PC-3 (cell line): Measurements from ENCODE around the gene DNAJC6. TPM values are rescaled to one million over a fixed set of nuclear protein-coding genes. Genes with fewer than 3 reads are reported as not detected.
A peak's percentile ranks its signal among the peaks of the same experiment; 100 is the strongest.

ENCODE experiments used
- ATAC-seq: fragments of 200-7000 bp; cut with Tn5 transposase; 2 replicates; pipeline ENCODE4 v1.9.1; 2020; ENCODE audit warnings: mild to moderate bottlenecking, moderate library complexity
- BruUV-seq: library from RNA; stranded (reverse); fragments of 400-500 nt; replicated peaks from 2 replicates; lab custom pipeline; 2021; lab: Mats Ljungman, UMichigan
- CTCF ChIA-PET: fragments of 300-600 bp; sonication (Branson Sonifier 250); formaldehyde crosslinking; loops from one replicate; lab custom pipeline; 2022; ENCODE audit warnings: antibody characterized with exemption; lab: Charles Lee
- POLR2A ChIA-PET: fragments of 300-600 bp; sonication (Branson Sonifier 250); formaldehyde crosslinking; loops from one replicate; lab custom pipeline; 2022; ENCODE audit warnings: antibody characterized with exemption; ENCODE audit not compliant: unreplicated experiment; lab: Charles Lee
- DNase-seq: peaks from one replicate; pipeline ENCODE4 v3.0.0-alpha.2; 2015
- H2AFZ ChIP-seq: fragments of 300-600 bp; sonication (generic); 2 replicates; pipeline ENCODE4 v1.6.0; 2016; ENCODE audit warnings: antibody characterized with exemption, low read length
- H3F3A ChIP-seq: fragments of 300-600 bp; sonication (generic); one replicate; pipeline ENCODE4 v1.6.0; 2017; ENCODE audit warnings: antibody characterized with exemption, low read length, control low read depth, mild to moderate bottlenecking; ENCODE audit not compliant: unreplicated experiment
- H3K27ac ChIP-seq: fragments of 300-600 bp; sonication (generic); 2 replicates; pipeline ENCODE4 v1.5.1; 2016; ENCODE audit warnings: mild to moderate bottlenecking, low read length
- H3K27me3 ChIP-seq: fragments of 300-600 bp; sonication (generic); 2 replicates; pipeline ENCODE4 v1.6.1; 2016; ENCODE audit warnings: low read length, mixed read lengths
- H3K36me3 ChIP-seq: fragments of 300-600 bp; sonication (generic); 2 replicates; pipeline ENCODE4 v1.6.1; 2016; ENCODE audit warnings: low read depth, mixed run types, low read length, mixed read lengths
- H3K4me1 ChIP-seq: fragments of 300-600 bp; sonication (generic); 2 replicates; pipeline ENCODE4 v1.5.1; 2016; ENCODE audit warnings: low read length; ENCODE audit not compliant: insufficient read depth
- H3K4me2 ChIP-seq: fragments of 300-600 bp; sonication (generic); 2 replicates; pipeline ENCODE4 v1.6.0; 2016; ENCODE audit warnings: low read length
- H3K4me3 ChIP-seq: fragments of 300-600 bp; sonication (generic); 2 replicates; pipeline ENCODE4 v1.5.1; 2016; ENCODE audit warnings: mild to moderate bottlenecking, low read length, mixed read lengths
- H3K79me2 ChIP-seq: fragments of 300-600 bp; sonication (generic); 2 replicates; pipeline ENCODE4 v1.6.1; 2017; ENCODE audit warnings: low read length, mixed read lengths
- H3K9ac ChIP-seq: fragments of 300-600 bp; sonication (generic); 2 replicates; pipeline ENCODE4 v1.6.0; 2016; ENCODE audit warnings: mild to moderate bottlenecking, low read length
- H3K9me2 ChIP-seq: fragments of 300-600 bp; sonication (generic); replicated peaks from 2 replicates; pipeline ENCODE4 v1.6.1; 2016; ENCODE audit warnings: mixed run types, low read length, mixed read lengths
- H3K9me3 ChIP-seq: fragments of 300-600 bp; sonication (generic); 2 replicates; pipeline ENCODE4 v1.6.1; 2016; ENCODE audit warnings: low read length, mixed read lengths
- H4K20me1 ChIP-seq: fragments of 300-600 bp; sonication (generic); 2 replicates; pipeline ENCODE4 v1.6.1; 2016; ENCODE audit warnings: low read length, mixed read lengths
- EZH2 ChIP-seq: fragments of 300-600 bp; sonication (generic); IDR thresholded peaks from one replicate; pipeline ENCODE4 v1.6.1; 2017; ENCODE audit warnings: antibody characterized with exemption, mild to moderate bottlenecking, low read length; ENCODE audit not compliant: unreplicated experiment
- EZH2phosphoT487 ChIP-seq: fragments of 300-600 bp; sonication (generic); IDR thresholded peaks from 2 replicates; pipeline ENCODE4 v1.6.1; 2018; ENCODE audit warnings: mild to moderate bottlenecking, antibody characterized with exemption, low read length, borderline replicate concordance
- intact Hi-C: fragments of 100-400 bp; cut with micrococcal nuclease; formaldehyde crosslinking; loops from 2 replicates; pipeline ENCODE4 v1.9.0; 2023
- total RNA-seq: library from RNA; depleted of rRNA; stranded (reverse); fragments of >200 nt; gene quantifications from 2 replicates; pipeline ENCODE4 v1.2.3, GENCODE V29; 2014
- TF ChIP-seq, protein P1 (sequence below): fragments of 300-600 bp; sonication (generic); conservative IDR thresholded peaks from 2 replicates; pipeline ENCODE4 v1.5.1; 2017; ENCODE audit warnings: antibody characterized with exemption, low read depth, mild to moderate bottlenecking, low read length

DNAJC6 gene
- total RNA-seq, 1 experiment from 2014 or later: 3.0 TPM

GRCh38 chr1:65368403-65368802 is 59.1 kb downstream of the DNAJC6 start:
- BruUV-seq: no TSS peak
- DNase-seq (no peak), ATAC-seq (no peak)
- Histone ChIP-seq H2AFZ (no peak overlapping the region), H3K27me3 (no peaks in the 10 kb centered on the region), H3K4me2 (no peak overlapping the region), H3K9ac (no peak overlapping the region), H3K4me1 (peaks cover 6% of the 10 kb centered on the region), H3K4me3 (no peak overlapping the region), H4K20me1 (no peaks in the 10 kb centered on the region), H3K36me3 (no peaks in the 10 kb centered on the region), H3K27ac (no peak overlapping the region), H3F3A (no peaks in the 10 kb centered on the region), H3K9me2 (no peaks in the 10 kb centered on the region), H3K79me2 (no peaks in the 10 kb centered on the region), H3K9me3 (no peaks in the 10 kb centered on the region)
- TF ChIP-seq EZH2phosphoT487 (no peak), EZH2 (no peak)
- TF ChIP-seq, protein P1, sequence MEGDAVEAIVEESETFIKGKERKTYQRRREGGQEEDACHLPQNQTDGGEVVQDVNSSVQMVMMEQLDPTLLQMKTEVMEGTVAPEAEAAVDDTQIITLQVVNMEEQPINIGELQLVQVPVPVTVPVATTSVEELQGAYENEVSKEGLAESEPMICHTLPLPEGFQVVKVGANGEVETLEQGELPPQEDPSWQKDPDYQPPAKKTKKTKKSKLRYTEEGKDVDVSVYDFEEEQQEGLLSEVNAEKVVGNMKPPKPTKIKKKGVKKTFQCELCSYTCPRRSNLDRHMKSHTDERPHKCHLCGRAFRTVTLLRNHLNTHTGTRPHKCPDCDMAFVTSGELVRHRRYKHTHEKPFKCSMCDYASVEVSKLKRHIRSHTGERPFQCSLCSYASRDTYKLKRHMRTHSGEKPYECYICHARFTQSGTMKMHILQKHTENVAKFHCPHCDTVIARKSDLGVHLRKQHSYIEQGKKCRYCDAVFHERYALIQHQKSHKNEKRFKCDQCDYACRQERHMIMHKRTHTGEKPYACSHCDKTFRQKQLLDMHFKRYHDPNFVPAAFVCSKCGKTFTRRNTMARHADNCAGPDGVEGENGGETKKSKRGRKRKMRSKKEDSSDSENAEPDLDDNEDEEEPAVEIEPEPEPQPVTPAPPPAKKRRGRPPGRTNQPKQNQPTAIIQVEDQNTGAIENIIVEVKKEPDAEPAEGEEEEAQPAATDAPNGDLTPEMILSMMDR: no peak
- CTCF ChIA-PET: no interaction called here
- intact Hi-C loops: no loop called here
- POLR2A ChIA-PET: no interaction called here

- ChIA-PET CTCF (no interaction called here), POLR2A (no interaction called here)
- H3F3A ChIP-seq: no peaks in the 10 kb centered on the region
- no peak overlapping the region for H3K4me2 ChIP-seq
- no TSS peak for BruUV-seq
- H3K9me2 ChIP-seq: no peaks in the 10 kb centered on the region
- no peaks in the 10 kb centered on the region for H4K20me1 ChIP-seq
- DNase-seq: no peak
- peaks cover 6% of the 10 kb centered on the region for H3K4me1 ChIP-seq
- ATAC-seq: no peak
- intact Hi-C loops: no loop called here
- H3K9ac ChIP-seq: no peak overlapping the region
- H3K36me3 ChIP-seq: no peaks in the 10 kb centered on the region
- TF ChIP-seq, protein P1: no peak
- TF ChIP-seq EZH2phosphoT487: no peak
- TF ChIP-seq EZH2: no peak
- H3K79me2 ChIP-seq: no peaks in the 10 kb centered on the region
- H3K27ac ChIP-seq: no peak overlapping the region
- no peaks in the 10 kb centered on the region for H3K9me3 ChIP-seq
- H3K4me3 ChIP-seq: no peak overlapping the region
- H3K27me3 ChIP-seq: no peaks in the 10 kb centered on the region
- H2AFZ ChIP-seq: no peak overlapping the region
Observed at GRCh38 chr1:65371544-65371943, 62.2 kb downstream of the DNAJC6 start.

- 0 out of 2 replicates have a peak overlapping the region, but pooled peaks have one; percentile 4 for H3K4me2 ChIP-seq
Observed at GRCh38 chr1:65372557-65372956, 63.2 kb downstream of the DNAJC6 start.

More at GRCh38 chr1:65372557-65372956, 63.2 kb downstream of the DNAJC6 start:
- H3K9me3 ChIP-seq: no peaks in the 10 kb centered on the region
- TF ChIP-seq, protein P1: no peak
- TF ChIP-seq EZH2: no peak
- no peak for TF ChIP-seq EZH2phosphoT487
- no peak overlapping the region for H3K4me3 ChIP-seq
- peaks cover 6% of the 10 kb centered on the region for H3K4me1 ChIP-seq
- CTCF ChIA-PET: no interaction called here
- H3F3A ChIP-seq: no peaks in the 10 kb centered on the region
- H4K20me1 ChIP-seq: no peaks in the 10 kb centered on the region
- intact Hi-C loops: no loop called here
- ATAC-seq: no peak; the same call in 1 of the 2 replicates
- H2AFZ ChIP-seq: no peak overlapping the region
- no peak overlapping the region for H3K9ac ChIP-seq
- no peaks in the 10 kb centered on the region for H3K79me2 ChIP-seq
- no peaks in the 10 kb centered on the region for H3K27me3 ChIP-seq
- peak; percentile 13 for DNase-seq
- POLR2A ChIA-PET: no interaction called here
- no peak overlapping the region for H3K27ac ChIP-seq
- no peaks in the 10 kb centered on the region for H3K36me3 ChIP-seq
- no peaks in the 10 kb centered on the region for H3K9me2 ChIP-seq
- no TSS peak for BruUV-seq
